C4-2B (cell line): ENCODE measurements around the gene WWOX.

Experiments
- H3K27ac ChIP-seq: fragments of 450-650 bp; 2 replicates; pipeline ENCODE4 v1.5.1; 2017
- CTCF ChIP-seq: fragments of 450-650 bp; conservative IDR thresholded peaks from 2 replicates; pipeline ENCODE4 v1.5.1; 2017; ENCODE audit warnings: mild to moderate bottlenecking
- ZFX ChIP-seq: fragments of 450-650 bp; IDR thresholded peaks from 2 replicates; pipeline ENCODE4 v1.6.1; 2017

WWOX gene

GRCh38 chr16:79055251-79055970, 956.0 kb downstream of the WWOX start:
- no peak overlapping the region for H3K27ac ChIP-seq
- TF ChIP-seq CTCF (no peak), ZFX (no peak)

GRCh38 chr16:79061181-79061580, 961.7 kb downstream of the WWOX start:
- no peak overlapping the region for H3K27ac ChIP-seq
- TF ChIP-seq ZFX (no peak), CTCF (no peak)

- H3K27ac ChIP-seq, result no peak overlapping the region
- TF ChIP-seq CTCF (no peak), ZFX (no peak)
These were observed 962.9 kb downstream of the WWOX start for GRCh38 chr16:79062336-79062735.

- no peak overlapping the region for H3K27ac ChIP-seq
- TF ChIP-seq CTCF, result no peak
- TF ChIP-seq ZFX, result no peak
These were observed 963.4 kb downstream of the WWOX start for GRCh38 chr16:79062821-79063220.

GRCh38 chr16:79064256-79064972, 965.0 kb downstream of the WWOX start:
- no peak for TF ChIP-seq CTCF
- TF ChIP-seq ZFX, result no peak
- H3K27ac ChIP-seq, result no peak overlapping the region

- no peak for TF ChIP-seq ZFX
- TF ChIP-seq CTCF, result no peak
- H3K27ac ChIP-seq, result no peak overlapping the region
These were observed 967.1 kb downstream of the WWOX start for GRCh38 chr16:79066561-79066960.

- TF ChIP-seq ZFX, result no peak
- no peak for TF ChIP-seq CTCF
- H3K27ac ChIP-seq, result no peak overlapping the region
These were observed 968.1 kb downstream of the WWOX start for GRCh38 chr16:79067600-79067999.
